Effector CD4-positive, alpha-beta T cell (primary cell): ENCODE results near the gene MGLL.

Experiments
- DNase-seq: peaks from one replicate; pipeline ENCODE4 v3.0.0-alpha.2; 2020

MGLL gene

DNA sequence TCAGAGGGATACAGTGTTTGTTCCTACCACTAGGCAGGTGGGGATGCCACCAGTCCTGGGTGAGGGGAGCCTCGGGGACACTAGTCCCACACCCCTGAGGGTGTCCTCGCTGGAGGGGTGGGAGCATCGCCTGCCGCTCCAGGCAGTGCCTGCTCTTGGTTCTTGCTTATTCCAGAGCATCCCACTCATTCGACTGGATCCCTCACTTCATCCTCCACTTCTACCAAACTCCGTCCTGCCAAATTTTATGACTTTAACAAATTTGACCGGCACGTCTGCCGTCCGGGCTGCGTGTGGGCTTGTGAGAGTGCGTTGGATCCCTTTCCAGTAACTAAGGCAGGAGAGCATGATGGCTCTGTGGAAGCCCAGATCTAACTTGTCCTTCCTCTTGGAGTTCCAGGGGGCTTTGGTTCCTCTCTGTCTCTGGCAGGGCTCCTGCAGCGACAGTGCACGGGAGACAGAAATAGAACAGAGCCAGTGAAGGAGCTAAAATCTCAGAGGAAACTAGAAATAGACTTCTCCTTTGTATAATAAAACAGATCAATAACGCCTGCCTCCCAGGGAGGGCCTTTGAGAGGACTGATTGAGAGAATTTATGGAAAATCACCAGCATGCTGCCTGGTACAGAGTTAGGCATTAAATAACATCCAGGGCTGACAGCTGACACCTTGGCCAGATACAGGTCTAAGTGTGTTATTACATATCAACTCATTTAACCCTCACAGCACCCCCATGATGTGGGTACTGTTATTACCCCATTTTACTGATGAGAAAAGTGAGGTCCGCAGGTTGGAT, 34.5 kb downstream of the MGLL start:
- DNase-seq = no peak

DNA sequence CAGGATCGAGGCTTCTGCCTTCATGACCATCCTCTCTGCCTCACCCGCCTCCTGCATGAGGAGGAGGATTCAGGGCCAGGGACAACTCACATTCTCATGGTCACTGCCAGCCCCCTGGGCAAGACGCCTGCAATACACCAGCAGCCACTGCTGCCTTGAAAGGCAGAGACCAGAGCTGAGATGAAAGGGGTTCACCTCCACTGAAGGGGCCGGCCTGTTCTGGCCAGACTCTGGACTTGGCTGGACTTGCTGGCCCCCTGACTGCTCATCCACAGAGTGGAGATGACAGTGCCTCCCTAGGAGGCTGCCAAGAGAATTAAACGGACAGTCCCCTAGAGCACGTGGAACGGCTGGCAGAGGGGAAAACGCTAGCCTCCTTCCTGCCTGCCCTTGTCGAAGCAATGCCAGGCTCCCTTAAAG, 35.2 kb downstream of the MGLL start:
- DNase-seq = no peak

DNA sequence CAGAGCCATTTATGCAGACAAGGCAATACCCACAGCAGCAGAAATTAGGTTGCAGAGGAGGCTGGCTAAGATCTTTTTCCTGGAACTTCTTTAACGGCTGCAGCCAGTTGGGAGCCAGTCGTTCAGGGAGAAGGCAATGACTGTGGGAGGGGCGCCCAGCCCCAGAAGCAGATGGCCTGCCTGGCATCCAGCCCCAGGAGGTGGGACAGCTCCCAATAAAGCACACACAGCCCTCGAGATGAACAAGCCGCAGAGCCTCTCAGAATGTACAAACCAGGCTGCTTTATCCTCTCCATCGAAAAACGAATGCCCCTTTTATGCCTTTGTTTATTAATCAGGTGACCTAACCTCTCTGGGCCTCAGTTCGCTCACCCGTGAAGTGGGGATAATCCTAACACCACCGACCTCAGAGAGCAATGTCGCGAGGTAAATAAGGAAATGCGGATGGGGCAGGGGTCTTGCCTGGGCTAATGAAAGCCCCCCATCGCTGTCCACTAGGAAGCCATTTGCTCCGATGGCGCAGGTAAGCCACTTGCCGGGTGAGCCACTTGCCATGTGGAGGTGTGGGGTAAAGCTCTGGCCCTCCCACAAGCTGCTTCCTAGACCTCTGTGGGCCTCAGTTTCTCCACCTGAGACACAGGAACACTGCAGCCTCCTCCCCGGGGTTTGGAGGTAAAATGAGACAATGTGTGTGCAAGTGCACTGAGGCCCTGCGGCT, 35.8 kb downstream of the MGLL start:
- DNase-seq = no peak

DNA sequence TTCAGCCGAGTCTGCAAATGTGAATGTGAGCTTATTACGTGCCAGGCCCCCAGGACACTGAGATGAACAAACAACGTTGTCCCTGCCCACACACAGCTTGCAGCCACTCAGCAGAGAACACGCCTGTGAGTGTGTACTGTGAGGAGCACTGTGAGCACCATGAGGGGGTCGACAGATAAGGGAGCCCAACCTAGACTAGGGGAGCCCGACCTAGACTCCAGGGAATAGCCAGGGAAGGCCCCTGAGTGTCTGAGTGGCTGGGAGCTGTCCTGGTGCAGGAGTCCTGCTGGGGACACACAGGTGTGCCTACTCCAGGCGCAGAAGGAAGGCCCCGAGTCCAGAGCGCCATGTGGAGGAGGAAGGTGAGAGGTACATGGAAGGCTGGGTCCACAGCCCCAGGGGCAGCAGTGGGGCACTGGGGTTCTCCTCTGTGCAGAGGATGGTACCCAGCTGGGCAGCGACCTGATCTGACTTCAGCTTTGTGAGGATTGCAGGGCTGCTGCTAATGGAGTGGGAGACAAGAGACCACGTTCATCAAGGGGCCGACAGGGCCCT, 36.5 kb downstream of the MGLL start:
- no peak for DNase-seq

DNA sequence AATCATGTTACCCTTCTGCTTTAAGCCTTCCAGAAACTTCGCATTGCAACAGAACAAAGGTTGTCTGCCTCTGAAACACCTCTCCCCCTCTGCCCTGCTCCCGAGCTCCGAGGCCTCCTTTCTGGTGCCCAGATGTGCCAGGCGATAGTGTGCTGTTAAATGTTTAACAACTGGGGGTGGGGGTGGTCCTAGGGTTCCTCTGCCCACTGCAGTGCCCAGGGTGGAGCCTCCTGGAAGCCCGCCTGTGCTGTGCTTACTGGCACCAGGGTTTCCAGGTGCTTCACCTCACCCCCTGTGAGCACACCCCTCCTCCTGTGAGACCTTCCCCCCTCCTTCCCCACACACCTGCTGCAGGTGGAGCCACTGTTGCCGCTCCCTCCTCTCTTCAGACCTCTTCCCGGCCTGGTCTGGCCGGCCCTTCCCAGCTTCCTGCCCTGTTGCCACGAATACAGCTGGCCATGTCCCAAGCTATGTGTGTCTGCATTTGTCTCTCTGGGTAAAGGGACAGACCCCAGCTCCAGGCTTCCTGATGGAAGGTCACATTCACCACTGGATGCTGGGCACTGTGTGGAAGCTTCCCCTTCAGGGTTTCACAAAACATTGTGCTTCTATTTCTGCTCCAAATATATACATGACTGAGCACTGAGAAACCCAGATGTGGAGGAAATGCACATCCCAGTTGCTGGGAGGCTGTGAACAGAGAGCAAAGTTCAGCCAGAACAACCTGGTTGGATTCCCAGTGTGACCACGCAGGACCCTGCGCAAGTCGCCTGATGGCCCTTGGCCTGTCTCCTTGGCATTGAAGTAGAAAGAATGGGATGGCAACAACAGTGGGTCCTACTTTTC, 37.2 kb downstream of the MGLL start:
- DNase-seq = no peak

DNA sequence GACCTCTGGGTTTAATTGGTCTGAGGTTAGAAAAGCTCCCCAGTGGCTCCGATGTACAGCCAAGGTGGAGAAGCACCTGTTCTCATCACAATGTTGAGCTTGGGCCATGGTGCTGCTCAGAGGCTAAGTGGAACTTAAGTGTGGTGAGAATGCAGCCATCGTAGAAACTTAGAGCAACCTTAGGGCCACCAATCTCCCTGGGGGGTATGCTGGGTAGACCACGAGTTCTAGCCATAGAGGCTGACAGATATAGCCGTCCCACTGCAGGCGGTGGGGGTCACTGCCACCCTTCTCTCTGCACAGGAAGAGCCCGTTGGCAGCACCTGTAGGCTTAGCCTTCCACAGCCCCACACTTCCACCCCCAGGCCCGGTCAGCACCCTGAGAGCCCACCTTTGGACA, 38.0 kb downstream of the MGLL start:
- no peak for DNase-seq

DNA sequence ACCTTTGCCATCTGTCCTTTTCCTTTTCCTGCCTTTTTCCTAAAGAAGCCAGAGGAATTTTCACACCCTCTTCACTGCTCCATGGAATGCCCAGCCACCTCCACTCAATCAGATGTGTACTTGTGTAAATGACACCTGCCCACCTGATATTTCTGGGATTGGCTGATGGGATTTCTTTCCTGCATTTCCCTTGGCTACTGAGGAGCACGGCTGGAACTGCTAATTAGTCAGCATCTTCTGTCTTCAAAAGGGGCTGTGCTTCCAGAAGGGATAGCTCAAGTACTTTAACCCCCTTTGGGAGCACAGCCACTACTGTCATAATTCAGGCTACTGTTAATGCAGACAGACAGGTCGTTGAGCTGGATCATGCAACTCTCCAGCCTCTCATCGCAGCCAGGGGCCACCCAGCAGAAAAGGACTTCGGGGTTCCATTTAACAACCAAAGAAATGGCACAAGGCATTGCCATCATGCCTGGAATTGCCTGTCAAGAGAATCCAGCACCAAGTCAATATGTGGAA, 38.6 kb downstream of the MGLL start:
- DNase-seq = no peak

DNA sequence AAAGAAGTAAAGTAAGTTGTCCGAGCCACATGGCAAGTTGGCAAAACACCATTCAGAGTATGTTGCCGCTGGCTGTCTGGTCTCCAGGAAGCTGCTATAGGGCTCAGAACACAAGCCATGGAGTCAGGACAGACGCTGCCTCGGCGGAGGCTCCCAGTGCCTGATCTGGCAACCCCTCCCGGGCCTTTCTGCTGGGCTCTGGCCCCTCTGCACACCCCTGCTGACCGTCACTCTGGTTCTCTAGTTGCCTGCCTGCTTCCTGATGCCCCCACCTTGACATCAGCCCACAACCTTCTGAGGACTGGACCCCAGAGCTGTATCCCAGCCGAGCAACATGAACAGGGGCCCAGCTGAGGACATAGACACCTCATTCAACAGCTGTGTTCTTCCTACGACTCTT, 39.1 kb downstream of the MGLL start:
- no peak for DNase-seq

DNA sequence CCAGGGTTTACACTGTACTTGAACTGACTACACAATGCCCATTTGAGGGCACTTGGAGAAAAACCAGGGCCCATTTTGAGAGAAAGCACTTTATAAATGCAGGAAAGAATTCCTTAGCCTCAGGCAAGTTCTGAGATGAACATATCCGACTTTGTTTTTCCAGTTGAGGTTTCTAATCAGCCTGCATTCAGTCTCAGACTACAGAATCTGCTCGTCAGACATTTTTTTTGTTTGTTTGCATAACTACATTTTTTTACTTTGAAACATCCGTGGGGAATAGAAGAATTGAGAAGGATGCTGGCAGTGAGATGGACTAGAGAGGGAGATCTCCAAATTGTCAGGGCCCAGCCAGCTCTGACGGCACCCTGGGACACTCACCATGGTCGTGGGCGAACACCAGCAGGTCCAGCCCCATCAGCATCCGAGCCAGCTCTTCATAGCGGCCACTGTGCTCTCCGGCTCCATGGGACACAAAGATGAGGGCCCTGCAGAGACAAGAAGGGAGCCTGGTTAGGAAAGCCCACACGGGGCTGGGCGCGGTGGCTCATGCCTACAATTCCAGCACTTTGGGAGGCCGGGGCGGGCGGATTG, 40.8 kb downstream of the MGLL start:
- no peak for DNase-seq

DNA sequence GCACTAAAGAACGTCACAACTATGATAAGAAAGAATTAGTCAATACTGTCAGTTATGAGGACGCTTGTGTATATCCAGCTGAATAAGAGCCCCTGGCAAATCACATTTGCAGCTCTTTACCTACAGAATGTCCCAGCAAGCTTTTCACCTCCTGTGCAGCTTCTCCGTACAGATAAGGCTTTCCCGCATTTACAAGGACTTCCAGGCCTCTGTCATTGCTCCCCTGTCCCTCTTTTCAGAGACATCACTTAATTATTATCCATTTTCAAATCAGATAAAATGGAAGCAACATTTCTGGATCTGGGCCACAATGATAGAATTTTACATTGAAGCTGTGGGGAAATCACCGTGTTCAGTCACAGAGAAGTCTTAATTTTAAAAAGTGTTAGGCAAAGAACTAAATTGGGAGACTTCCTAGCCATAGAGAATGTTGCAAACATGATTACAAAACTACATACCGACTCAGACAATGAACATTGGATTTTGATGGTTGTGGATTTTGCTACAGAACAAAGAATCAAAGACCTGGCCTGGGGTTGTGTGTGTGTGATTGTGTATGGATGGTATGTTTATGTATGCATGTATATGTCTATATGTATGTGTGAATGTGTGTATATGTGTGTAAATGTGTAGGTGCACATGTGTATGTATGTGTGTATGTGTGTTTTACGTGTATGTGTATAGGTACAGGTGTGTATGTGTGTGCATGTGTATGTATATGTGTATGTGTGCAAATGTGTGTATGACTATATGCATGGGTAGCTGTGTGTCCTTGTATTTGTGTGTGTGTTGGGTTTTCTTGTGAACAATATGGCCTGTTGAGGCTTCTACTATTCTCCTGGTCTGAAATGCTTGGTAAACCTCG, 41.5 kb downstream of the MGLL start:
- no peak for DNase-seq

DNA sequence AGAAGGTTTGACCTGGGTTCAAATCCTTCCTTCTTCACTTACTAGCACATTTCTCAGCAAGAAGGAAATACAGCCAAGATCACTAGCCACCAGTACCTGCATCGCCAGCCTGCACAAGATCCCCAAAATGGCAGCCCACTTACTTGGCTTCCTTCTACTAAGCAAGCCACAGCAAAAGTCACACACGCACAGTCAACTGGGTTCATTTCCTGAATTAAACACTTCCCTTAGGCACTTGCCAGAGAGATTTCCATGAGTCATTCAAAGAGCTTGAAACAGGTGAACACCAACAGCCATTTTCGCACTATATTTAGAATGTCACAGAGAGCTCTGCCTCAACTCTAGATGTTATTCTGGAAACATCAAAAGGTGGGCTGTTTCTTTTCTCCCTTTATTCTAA, 42.6 kb downstream of the MGLL start:
- no peak for DNase-seq

DNA sequence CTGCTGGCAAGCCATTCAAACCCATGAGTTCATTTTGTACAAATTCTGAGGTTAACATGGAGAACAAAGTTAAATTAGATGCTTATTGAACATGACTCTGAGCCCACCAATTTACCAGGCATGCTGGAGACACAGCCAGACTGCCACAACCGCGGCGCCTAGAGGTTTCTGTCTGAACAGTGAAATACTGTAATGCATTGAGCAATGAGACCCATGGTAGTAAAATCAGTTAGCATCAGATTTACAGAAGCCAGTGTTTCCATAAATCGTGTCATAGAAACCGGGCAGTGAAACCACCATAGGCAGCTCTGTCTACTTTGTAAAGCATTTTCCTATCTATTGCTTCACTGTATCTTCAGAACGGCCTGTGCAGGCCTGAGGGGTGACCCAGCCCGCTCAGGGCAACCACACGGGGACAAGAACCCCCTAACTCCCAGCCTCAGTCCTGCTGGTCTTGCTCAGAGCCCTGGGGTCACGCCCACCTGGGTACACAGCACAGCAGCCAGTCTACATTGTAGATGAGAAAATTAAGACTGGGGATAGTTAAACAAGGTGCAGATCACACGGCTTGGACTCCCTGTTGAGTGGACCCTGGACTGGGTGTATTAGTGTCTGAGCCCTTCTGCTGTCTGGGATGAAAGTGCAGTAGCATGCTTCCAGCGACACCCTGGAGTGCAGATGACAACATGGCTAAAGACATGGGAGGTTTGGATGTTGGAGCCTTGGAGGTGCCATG, 44.2 kb downstream of the MGLL start:
- no peak for DNase-seq

DNA sequence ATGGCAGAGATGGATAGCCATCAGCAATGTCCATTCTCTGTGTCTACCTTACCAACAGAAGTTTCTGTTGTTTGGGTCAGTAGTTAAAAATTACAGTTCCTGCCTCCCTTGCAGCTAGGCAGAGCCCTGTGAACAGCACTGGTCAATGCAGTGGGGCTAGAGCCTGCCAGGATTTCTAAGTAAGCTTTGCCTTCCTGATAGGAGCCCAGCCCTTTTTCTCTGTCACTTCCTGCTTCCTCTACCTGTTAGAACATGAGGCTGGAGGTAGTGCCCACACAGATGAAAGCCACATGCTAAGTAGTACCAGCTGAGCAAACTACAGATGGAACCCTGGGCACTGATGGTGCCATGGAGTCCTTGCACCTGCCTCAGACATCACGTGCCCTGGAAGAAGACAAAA, 45.0 kb downstream of the MGLL start:
- DNase-seq = no peak

DNA sequence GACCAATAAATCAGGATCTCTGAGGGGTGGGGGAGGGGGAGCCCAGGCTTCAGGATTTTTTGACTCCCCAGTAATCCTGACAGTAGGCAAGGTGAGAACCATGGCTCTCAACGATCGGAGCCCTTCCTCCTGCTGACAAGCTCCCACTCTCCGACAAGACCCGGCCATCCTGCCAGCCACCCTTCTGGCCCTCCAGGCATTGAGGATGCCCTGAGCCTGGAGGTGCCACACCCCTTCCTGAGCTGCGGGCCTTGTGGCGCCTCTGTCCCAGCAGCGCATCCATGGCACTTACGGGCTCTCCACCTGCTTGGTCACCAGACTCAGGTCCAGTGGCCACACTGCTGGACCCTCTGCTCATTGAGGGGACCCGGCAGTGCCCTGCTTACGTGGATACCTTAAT, 46.0 kb downstream of the MGLL start:
- DNase-seq = no peak

DNA sequence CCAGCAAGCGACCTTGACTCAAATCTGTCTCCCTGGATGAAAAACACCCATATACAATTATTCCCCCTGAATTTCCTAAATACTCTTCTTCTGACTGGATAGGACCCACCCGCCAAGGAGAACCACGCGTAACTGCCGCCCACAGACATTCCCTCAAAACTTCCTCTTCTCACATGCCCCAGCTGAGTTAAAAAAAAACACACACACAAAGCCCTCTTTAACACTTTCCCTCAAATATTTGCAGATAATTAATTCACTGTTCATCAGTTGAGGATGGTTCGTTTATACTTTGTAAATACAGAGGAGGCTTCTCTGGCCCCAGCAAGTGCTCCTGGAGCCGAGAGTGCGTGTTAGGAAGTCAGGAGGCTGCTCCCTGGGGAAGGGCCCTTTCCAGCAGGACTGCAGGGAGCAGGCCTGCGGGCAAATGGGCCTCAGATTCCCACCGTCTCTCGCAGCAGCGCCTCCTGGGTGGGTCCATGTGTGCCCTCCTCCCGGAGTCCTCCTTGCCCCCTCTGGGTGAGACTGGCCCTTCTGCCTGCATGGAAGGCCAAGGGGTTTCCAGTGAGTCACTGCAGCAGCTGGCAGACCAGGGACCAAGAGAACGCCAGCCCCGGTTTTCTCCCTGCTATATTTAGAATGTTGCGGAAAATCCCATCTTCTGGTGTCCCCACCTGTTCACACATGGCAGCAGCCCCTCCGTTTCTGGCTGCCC, 46.8 kb downstream of the MGLL start:
- DNase-seq = no peak

DNA sequence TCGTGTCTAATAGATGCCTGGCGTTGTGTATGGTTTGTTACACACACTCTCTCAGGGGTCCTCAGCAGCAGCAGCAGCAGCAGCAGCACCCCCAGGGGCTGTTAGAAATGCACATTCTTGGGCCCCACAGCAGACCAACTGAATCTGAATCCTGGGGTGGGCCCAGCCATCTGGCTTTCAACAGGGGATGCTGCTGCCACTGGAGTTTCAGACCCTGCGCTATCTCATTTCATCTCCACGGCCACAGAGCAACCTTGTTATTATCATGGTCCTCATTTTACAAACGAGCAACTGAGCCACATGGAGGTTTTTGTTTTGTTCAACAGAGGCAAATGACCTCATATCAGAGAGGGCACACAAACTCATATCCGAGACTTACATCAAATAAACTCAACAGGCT, 47.7 kb downstream of the MGLL start:
- DNase-seq = no peak

DNA sequence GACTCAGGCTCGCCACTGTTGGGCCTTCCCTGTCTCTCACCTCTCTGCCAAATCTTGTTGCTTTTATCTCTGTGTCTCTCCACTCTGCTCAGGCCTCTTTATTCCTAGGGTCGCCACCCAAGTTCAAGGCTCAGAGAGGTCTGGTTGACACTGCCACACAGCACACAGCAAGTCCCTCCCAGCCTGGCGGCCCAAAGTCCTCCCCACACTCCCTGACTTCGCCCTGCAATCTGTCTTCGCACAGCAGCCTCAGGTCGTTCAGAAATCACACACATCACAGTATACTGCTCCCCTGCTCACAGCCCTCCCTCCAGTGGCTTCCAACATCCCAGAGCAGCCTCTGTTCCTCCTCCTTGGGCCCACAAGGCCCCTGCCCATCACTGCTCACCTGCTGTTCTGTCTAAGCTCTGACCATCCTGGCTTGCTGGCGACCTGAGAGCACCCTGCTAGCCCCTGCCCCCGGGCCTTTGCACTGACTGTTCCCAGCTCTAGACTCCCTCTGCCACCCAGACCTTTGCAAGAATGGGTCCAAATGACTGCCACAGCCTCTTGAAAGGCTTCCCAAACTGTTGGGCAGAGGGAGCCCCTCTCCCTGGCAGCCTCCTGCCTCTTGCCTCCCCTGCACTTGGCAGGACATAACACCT, 48.4 kb downstream of the MGLL start:
- no peak for DNase-seq

DNA sequence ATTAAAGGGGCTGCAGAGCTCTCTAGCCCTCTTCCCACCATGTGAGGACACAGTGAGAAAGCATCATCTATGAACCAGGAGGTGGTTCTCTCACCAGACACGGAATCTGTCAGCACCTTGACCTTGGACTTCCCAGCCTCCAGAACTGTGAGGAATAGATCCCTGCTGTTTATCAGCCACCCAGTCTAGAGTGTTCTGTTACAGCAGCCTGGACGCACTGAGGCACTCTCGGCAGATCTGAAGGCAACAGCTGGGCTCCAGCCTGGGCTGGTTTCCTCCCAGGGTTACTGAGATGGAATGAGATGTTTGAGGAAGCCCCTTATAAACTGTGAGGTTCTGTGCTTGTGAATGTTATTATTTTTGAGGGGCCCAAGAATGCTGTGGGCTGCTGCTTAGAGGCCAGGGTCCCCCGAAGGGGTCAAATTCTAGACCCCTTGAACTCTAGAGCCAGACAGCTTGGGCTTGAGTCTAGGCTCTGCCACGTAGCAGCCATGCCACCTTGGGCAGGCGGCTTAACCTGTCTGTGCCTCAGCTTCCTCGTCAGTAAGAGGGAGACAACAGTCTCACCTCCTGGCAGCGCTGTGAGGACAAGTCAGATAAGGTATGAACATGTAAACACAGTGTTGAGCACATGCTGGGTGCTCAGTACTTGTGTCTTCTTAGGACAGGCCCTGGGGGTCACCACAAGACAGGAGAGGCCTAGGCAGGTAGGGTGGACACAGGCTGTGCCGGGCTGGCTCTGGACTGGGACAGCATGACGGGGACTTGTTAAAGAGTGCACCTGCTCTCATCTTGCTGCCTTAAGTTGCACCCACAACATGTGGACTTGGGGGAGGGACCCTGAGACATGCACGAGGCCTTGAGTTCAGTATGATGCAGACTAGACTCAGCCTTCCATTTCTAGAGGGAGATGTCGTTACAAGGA, 49.2 kb downstream of the MGLL start:
- DNase-seq = no peak

DNA sequence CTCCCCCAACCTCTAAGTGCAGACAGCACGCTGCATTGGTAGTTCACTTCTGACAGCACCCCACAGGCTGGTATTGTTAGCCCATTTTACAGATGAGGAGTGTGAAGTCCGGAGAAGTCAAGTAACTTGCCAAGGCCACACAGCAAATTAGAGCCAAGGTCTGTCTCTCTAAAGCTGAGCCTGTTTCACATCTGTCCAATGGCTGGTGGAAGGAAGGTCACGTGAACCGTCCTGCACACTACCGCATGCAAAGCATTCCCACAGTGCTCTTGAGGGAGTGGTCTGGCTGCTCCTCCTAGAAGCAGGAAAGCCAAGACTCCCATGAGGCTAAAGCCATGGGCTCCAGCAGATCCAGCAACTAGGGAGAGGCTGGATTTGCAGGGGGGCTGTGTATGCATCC, 50.0 kb downstream of the MGLL start:
- DNase-seq = no peak
